BE2C (cell line): Measurements from ENCODE around the gene EIF4H.

Experiments
- DNase-seq: peaks from one replicate; pipeline ENCODE4 v3.0.0-alpha.2; 2020
- H3K27me3 ChIP-seq: fragments of 250-450 bp; sonication (Bioruptor Pico); 2 replicates; pipeline ENCODE4 v1.5.1; 2020; ENCODE audit warnings: mild to moderate bottlenecking
- H3K36me3 ChIP-seq: fragments of 250-450 bp; sonication (Bioruptor Pico); 2 replicates; pipeline ENCODE4 v1.5.1; 2020; ENCODE audit warnings: mild to moderate bottlenecking
- H3K4me1 ChIP-seq: fragments of 250-450 bp; sonication (Bioruptor Pico); 2 replicates; pipeline ENCODE4 v1.5.1; 2020
- H3K4me3 ChIP-seq: 2 replicates; pipeline ENCODE4 v1.5.1; 2011; ENCODE audit warnings: low read depth, low read length
- H3K9me3 ChIP-seq: fragments of 250-450 bp; sonication (Bioruptor Pico); 2 replicates; pipeline ENCODE4 v1.5.1; 2020
- TF ChIP-seq, protein P1 (sequence below): IDR thresholded peaks from 2 replicates; pipeline ENCODE4 v1.5.1; 2012; ENCODE audit warnings: mild to moderate bottlenecking, low read depth, low read length

Gene EIF4H

DNA sequence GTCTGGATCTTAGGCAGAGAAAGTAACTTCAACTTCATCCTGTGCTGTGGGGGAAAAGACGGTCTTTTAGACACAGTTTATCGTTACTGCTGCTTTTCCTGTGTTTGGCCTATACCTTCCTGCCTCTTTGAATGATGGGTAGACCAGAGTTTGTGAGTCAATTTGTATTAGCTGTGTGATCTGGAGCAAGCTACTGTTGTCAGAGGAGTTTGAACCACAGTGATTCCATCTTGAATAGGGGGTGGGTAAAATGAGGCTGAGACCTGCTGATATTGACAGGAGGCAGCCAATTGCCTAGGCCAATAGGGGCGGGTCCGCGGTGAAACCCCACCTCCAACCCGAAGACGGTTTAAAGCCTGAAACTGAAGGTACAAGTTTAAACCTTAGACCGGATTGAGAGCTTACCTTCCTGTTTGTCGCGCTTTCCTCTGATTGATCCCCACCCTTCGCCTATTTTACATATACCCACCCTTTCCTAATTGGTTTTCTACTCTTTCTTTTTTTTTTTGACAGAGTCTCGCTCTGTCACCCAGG lies 35.8 kb upstream of the EIF4H start:
- Histone ChIP-seq H3K27me3 (no peaks in the 10 kb centered on the region), H3K4me1 (no peaks in the 10 kb centered on the region), H3K36me3 (no peaks in the 10 kb centered on the region), H3K9me3 (no peaks in the 10 kb centered on the region), H3K4me3 (no peak overlapping the region)
- TF ChIP-seq, protein P1, sequence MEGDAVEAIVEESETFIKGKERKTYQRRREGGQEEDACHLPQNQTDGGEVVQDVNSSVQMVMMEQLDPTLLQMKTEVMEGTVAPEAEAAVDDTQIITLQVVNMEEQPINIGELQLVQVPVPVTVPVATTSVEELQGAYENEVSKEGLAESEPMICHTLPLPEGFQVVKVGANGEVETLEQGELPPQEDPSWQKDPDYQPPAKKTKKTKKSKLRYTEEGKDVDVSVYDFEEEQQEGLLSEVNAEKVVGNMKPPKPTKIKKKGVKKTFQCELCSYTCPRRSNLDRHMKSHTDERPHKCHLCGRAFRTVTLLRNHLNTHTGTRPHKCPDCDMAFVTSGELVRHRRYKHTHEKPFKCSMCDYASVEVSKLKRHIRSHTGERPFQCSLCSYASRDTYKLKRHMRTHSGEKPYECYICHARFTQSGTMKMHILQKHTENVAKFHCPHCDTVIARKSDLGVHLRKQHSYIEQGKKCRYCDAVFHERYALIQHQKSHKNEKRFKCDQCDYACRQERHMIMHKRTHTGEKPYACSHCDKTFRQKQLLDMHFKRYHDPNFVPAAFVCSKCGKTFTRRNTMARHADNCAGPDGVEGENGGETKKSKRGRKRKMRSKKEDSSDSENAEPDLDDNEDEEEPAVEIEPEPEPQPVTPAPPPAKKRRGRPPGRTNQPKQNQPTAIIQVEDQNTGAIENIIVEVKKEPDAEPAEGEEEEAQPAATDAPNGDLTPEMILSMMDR = no peak
- no peak for DNase-seq

DNA sequence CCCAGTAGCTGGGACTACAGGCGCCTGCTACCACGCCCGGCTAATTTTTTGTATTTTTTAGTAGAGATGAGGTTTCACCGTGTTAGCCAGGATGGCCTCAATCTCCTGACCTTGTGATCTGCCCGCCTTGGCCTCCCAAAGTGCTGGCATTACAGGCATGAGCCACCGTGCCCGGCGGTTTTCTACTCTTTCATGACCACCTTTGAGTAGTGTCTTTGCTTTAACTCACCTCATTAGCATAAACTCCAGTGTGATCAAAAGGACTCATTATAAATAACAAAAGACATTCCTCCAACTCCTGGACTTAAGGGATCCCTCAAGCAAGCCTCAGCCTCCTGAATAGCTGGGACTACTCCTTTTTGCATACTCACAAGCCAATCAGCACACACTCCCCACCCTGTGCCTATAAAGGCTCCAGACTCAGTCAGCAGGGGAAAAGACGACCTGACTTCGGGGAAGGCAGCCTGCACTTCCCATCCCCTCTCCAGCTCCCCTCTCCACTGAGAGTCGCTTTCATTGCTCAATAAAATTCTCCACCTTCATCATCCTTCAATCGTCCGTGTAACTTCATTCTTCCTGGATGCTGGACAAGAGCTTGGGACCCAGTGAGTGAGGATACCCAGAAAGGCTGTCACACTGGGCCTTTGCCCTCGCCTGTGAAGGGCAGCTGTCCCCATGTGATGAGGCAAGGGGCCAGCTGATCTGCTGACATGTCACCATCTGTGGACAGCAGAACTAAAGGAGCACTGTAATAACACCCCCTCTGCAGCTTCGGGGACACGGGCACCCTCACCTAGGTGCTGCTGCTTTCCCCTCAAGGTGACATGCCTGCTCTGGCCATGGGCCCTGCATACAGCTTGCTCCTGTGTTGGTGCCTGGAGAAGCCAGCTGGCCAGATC lies 35.0 kb upstream of the EIF4H start:
- TF ChIP-seq, protein P1 = no peak
- H3K4me1 ChIP-seq = no peaks in the 10 kb centered on the region
- no peak for DNase-seq

DNA sequence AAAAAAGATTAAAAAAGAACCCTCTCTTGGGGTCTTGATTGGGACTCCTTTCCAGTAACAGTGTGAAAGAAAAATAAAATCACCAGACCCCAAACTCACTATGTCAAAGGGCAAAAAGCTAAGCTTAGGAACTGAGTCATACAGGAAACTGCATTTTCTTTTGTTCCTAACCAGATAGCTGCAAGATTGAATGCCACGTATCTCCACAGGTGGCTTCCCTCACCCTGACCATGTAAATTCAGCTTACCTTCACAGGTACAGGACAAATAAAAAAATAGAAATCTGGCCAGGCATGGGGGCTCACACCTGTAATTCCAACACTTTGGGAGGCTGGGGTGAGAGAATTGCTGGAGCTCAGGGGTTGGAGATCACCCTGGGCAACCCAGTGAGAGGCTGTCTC lies 32.5 kb upstream of the EIF4H start:
- DNase-seq = no peak
- Histone ChIP-seq H3K36me3 (no peaks in the 10 kb centered on the region), H3K4me1 (no peaks in the 10 kb centered on the region), H3K9me3 (no peaks in the 10 kb centered on the region), H3K27me3 (no peaks in the 10 kb centered on the region), H3K4me3 (no peak overlapping the region)
- TF ChIP-seq, protein P1 = no peak

More for the DNA sequence above, 35.0 kb upstream of the EIF4H start:
- Histone ChIP-seq H3K9me3 (no peaks in the 10 kb centered on the region), H3K4me3 (no peak overlapping the region), H3K27me3 (no peaks in the 10 kb centered on the region), H3K36me3 (no peaks in the 10 kb centered on the region)

DNA sequence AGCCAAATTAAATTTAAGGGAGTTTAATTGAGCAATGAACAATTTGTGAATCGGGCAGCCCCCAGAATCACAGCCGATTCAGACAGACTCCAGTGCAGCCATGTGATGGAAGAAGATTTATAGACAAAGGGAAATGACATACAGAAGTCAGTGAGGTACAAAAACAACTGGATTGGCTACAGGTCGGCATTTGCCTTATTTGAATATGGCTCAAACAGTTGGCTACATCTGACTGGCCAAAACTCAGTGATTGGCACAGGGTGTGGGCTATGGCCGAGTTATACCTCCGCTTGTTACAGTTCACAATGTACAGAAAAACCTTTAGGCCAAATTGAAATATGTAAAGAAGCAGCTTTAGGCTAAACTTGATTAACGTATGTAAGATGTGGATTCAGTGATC lies 30.8 kb upstream of the EIF4H start:
- Histone ChIP-seq H3K27me3 (no peaks in the 10 kb centered on the region), H3K36me3 (no peaks in the 10 kb centered on the region), H3K9me3 (no peaks in the 10 kb centered on the region), H3K4me1 (no peaks in the 10 kb centered on the region), H3K4me3 (no peak overlapping the region)
- TF ChIP-seq, protein P1 = no peak
- no peak for DNase-seq

DNA sequence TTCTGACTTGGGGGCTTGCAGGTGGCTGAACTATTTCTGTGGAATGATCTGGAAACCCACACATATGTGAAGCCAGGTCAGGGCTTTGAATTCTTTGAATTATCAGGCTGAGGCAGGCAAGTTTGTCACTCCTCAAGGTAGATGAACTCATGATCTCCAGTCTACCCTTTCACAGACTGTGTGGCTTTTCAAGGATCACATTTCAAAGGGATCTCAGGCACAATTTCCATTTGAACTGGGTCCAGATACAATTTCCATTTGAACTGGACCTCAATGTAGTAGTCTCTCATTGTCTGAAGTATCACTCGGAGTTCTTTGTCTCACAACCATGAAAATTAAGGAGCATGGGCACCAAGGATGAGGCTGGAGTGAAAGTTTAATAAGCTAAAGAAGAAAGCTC lies 25.7 kb upstream of the EIF4H start:
- DNase-seq = no peak
- Histone ChIP-seq H3K9me3 (no peaks in the 10 kb centered on the region), H3K4me1 (no peaks in the 10 kb centered on the region), H3K4me3 (no peak overlapping the region), H3K36me3 (no peaks in the 10 kb centered on the region), H3K27me3 (no peaks in the 10 kb centered on the region)
- TF ChIP-seq, protein P1 = no peak

DNA sequence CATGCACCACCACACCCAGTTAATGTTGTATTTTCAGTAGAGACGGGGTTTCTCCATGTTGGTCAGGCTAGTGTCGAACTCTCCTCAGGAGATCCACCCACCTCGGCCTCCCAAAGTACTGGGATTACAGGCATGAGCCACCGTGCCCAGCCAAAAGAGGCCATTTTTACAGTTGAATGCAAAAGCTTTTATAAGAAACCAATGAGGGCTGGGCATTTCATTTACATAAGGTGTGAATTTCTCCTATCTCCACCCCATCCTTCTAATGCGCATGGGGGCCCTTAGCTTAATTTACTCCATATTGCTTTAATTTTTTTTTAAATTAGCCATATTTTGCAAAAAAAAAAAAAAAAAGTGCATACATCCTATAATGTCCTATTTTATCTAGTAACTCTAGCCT lies 25.1 kb upstream of the EIF4H start:
- no peak overlapping the region for H3K4me3 ChIP-seq
- no peak for DNase-seq
- H3K36me3 ChIP-seq = no peaks in the 10 kb centered on the region
- no peaks in the 10 kb centered on the region for H3K9me3 ChIP-seq
- H3K27me3 ChIP-seq = no peaks in the 10 kb centered on the region
- TF ChIP-seq, protein P1 = no peak
- H3K4me1 ChIP-seq = no peaks in the 10 kb centered on the region
